Trophoblast cell (in vitro differentiated cells and primary cell): ENCODE measurements around the gene COPZ2.
"Not testable (repeated sequence)": the region's sequence is repeated elsewhere in the genome, so short reads cannot be mapped to it uniquely, and the experiment has no call there.

Experiments
- DNase-seq, 2 donors: peaks; one replicate each; pipeline ENCODE4 v3.0.0-alpha.2; 2016
- H2AFZ ChIP-seq: 2 replicates; pipeline ENCODE4 v1.6.1; 2013; ENCODE audit warnings: low read length, moderate library complexity, mild to moderate bottlenecking; ENCODE audit not compliant: insufficient read depth, poor library complexity
- H2AK5ac ChIP-seq: 2 replicates; pipeline ENCODE4 v1.6.1; 2013; ENCODE audit warnings: mild to moderate bottlenecking, low read length
- H2BK120ac ChIP-seq: 2 replicates; pipeline ENCODE4 v1.6.1; 2013; ENCODE audit warnings: low read length, mild to moderate bottlenecking, moderate library complexity; ENCODE audit not compliant: insufficient read depth, poor library complexity
- H2BK12ac ChIP-seq: 2 replicates; pipeline ENCODE4 v1.6.1; 2013; ENCODE audit warnings: mild to moderate bottlenecking, low read length, moderate library complexity
- H2BK5ac ChIP-seq: 2 replicates; pipeline ENCODE4 v1.6.1; 2013; ENCODE audit warnings: low read length, low read depth, moderate library complexity, mild to moderate bottlenecking; ENCODE audit not compliant: poor library complexity
- H3K14ac ChIP-seq: 2 replicates; pipeline ENCODE4 v1.6.1; 2013; ENCODE audit warnings: mild to moderate bottlenecking, low read length
- H3K18ac ChIP-seq: 2 replicates; pipeline ENCODE4 v1.6.1; 2013; ENCODE audit warnings: mild to moderate bottlenecking, low read length
- H3K23ac ChIP-seq: 2 replicates; pipeline ENCODE4 v1.6.1; 2013; ENCODE audit warnings: low read length
- H3K27ac ChIP-seq: 2 replicates; pipeline ENCODE4 v1.5.1; 2013; ENCODE audit warnings: low read depth, mild to moderate bottlenecking, inconsistent platforms, low read length, moderate library complexity
- H3K27me3 ChIP-seq: 2 replicates; pipeline ENCODE4 v1.6.1; 2013; ENCODE audit warnings: inconsistent platforms, mild to moderate bottlenecking, low read length, moderate library complexity; ENCODE audit not compliant: insufficient read depth
- H3K36me3 ChIP-seq, 2 experiments: 1 replicate in 1 of 2; 2 replicates in 1 of 2; pipeline ENCODE4 v1.6.1; 2013; ENCODE audit warnings: low read length in 2 of 2, mild to moderate bottlenecking in 2 of 2, moderate library complexity in 1 of 2; ENCODE audit not compliant: insufficient read depth in 2 of 2, control insufficient read depth in 1 of 2
- H3K4ac ChIP-seq: 2 replicates; pipeline ENCODE4 v1.6.1; 2013; ENCODE audit warnings: low read depth, mild to moderate bottlenecking, low read length, moderate library complexity
- H3K4me1 ChIP-seq, 2 experiments: 1 replicate in 1 of 2; 2 replicates in 1 of 2; pipeline ENCODE4 v1.6.1; 2013; ENCODE audit warnings: low read length in 2 of 2, mild to moderate bottlenecking in 2 of 2, moderate library complexity in 1 of 2; ENCODE audit not compliant: insufficient read depth in 2 of 2, control insufficient read depth in 1 of 2
- H3K4me2 ChIP-seq: 2 replicates; pipeline ENCODE4 v1.6.1; 2013; ENCODE audit warnings: inconsistent platforms, mild to moderate bottlenecking, low read length, moderate library complexity
- H3K4me3 ChIP-seq: 2 replicates; pipeline ENCODE4 v1.5.1; 2013; ENCODE audit warnings: mild to moderate bottlenecking, low read depth, low read length, inconsistent platforms
- H3K79me1 ChIP-seq: one replicate; pipeline ENCODE4 v1.6.1; 2013; ENCODE audit warnings: low read length
- H3K79me2 ChIP-seq: 2 replicates; pipeline ENCODE4 v1.6.1; 2013; ENCODE audit warnings: low read length, mild to moderate bottlenecking; ENCODE audit not compliant: control insufficient read depth, insufficient read depth, poor library complexity
- H3K9ac ChIP-seq: 2 replicates; pipeline ENCODE4 v1.6.1; 2013; ENCODE audit warnings: mild to moderate bottlenecking, low read length
- H3K9me3 ChIP-seq: 2 replicates; pipeline ENCODE4 v1.6.1; 2013; ENCODE audit warnings: low read depth, mild to moderate bottlenecking, control low read depth, inconsistent platforms, low read length; ENCODE audit not compliant: insufficient read depth
- H4K12ac ChIP-seq: 2 replicates; pipeline ENCODE4 v1.6.1; 2013; ENCODE audit warnings: low read depth, mild to moderate bottlenecking, low read length, moderate library complexity
- H4K8ac ChIP-seq: 2 replicates; pipeline ENCODE4 v1.6.1; 2013; ENCODE audit warnings: low read depth, mild to moderate bottlenecking, low read length, moderate library complexity
- H4K91ac ChIP-seq: one replicate; pipeline ENCODE4 v1.6.1; 2013; ENCODE audit warnings: low read depth, mild to moderate bottlenecking, low read length, moderate library complexity
- WGBS: extraction: QIAGEN DNeasy Blood & Tissue Kit; methylation state at CpG from one replicate; pipeline ENCODE4 v1.1.7; 2013; ENCODE audit warnings: missing lambda C conversion rate; ENCODE audit not compliant: insufficient read length, insufficient coverage; ENCODE audit errors: extremely low coverage; 5-methylcytosine and 5-hydroxymethylcytosine counted together

Gene COPZ2

DNA sequence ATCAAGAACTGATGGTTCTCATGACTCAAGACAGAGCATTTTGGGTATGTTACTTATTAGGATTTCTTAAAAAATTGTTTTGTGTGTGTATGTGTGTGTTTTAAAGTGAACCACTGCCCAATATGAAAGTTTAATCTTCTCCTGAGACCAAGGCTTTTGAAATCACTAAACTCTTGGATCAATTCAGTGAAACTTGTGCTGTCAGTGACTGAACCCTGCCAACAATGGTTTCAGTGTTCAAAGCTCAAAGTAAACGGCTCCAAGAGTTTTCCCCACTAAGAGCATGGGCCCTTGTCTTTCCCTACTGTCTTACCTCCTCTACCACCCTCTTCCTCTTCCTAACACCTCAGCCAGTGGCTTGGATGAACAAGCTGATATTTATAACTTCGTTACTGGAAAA, 32.6 kb upstream of the COPZ2 start:
- Histone ChIP-seq H2BK12ac (no peak overlapping the region), H3K79me1 (no peaks in the 10 kb centered on the region), H2AFZ (no peak overlapping the region), H3K4me2 (no peak overlapping the region), H3K79me2 (no peaks in the 10 kb centered on the region), H4K8ac (no peak overlapping the region), H3K36me3 (peaks cover 34 to 42% of the 10 kb centered on the region in 2 experiments), H3K4me3 (no peak overlapping the region), H3K27me3 (no peaks in the 10 kb centered on the region), H3K9ac (no peak overlapping the region), H4K12ac (no peak overlapping the region), H3K27ac (no peak overlapping the region), H3K14ac (no peak overlapping the region), H3K9me3 (no peaks in the 10 kb centered on the region), H2BK120ac (no peak overlapping the region), H2BK5ac (no peak overlapping the region), H3K4me1 (no peaks in the 10 kb centered on the region), H3K18ac (no peak overlapping the region), H4K91ac (no peak overlapping the region), H3K23ac (no peak overlapping the region), H3K4ac (no peak overlapping the region), H2AK5ac (no peak overlapping the region)
- WGBS, result no CpG with 5 or more reads among the region's 2 CpGs
- DNase-seq, result no peak

DNA sequence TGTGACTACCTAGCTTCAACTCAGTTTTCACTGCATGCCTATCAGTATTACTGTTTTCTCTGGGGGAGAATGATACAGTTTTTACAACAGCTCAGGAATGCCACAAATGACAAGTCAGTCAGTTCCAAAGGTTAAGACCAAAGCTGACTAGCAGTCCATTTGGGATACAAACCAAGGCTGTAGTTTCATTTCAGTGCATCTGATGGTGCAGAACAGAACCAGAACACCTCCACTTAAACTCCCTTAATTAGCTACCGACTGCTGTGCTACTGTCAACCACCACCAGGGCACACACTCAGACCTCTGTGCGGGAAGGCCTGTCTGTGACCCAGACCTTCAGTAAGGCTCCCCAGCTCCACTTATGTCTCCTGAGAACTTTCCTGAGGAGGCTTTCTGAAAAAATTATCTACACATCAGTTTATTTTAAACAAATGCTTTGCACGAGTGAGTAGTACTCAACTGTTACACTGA, 30.9 kb upstream of the COPZ2 start:
- peak in 1 of 2 donors; percentile 45 for DNase-seq
- H3K4me3 ChIP-seq, result no peak overlapping the region
- no peak overlapping the region for H2BK120ac ChIP-seq
- H2AK5ac ChIP-seq, result no peak overlapping the region
- H3K23ac ChIP-seq, result no peak overlapping the region
- no CpG with 5 or more reads among the region's 3 CpGs for WGBS
- no peaks in the 10 kb centered on the region for H3K27me3 ChIP-seq
- H3K18ac ChIP-seq, result no peak overlapping the region
- H2BK5ac ChIP-seq, result no peak overlapping the region
- H3K9me3 ChIP-seq, result no peaks in the 10 kb centered on the region
- H3K36me3 ChIP-seq, result peaks cover 29 to 42% of the 10 kb centered on the region in 2 experiments
- no peak overlapping the region for H4K8ac ChIP-seq
- no peaks in the 10 kb centered on the region for H3K79me1 ChIP-seq
- H3K4me1 ChIP-seq, result no peaks in the 10 kb centered on the region
- H4K12ac ChIP-seq, result no peak overlapping the region
- no peak overlapping the region for H3K14ac ChIP-seq
- H3K9ac ChIP-seq, result no peak overlapping the region
- H2AFZ ChIP-seq, result no peak overlapping the region
- no peak overlapping the region for H3K4ac ChIP-seq
- H3K27ac ChIP-seq, result no peak overlapping the region
- H3K79me2 ChIP-seq, result no peaks in the 10 kb centered on the region
- H2BK12ac ChIP-seq, result no peak overlapping the region
- no peak overlapping the region for H3K4me2 ChIP-seq
- no peak overlapping the region for H4K91ac ChIP-seq

DNA sequence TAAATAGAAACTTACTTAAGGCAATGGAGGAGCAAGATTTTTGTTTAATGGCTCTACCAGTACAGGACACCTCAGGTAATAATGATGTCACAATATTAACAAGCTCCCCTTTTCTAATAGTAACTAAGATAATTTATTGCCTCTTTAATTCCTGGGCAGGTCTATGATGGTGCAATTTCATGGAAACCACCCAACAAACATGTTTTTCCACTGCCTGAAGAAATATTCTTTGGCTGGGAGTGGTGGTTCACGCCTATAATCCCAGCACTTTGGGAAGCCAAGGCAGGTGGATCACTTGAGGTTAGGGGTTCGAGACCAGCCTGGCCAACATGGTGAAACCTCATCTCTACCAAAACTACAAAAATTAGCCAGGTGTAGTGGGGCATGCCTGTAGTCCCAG, 30.2 kb upstream of the COPZ2 start:
- H3K4me2 ChIP-seq, H2BK12ac ChIP-seq, H3K4ac ChIP-seq, H3K23ac ChIP-seq, H3K79me2 ChIP-seq, H3K27ac ChIP-seq, H3K14ac ChIP-seq, H2AFZ ChIP-seq, H3K9me3 ChIP-seq, H4K12ac ChIP-seq, H4K91ac ChIP-seq, H4K8ac ChIP-seq, H3K4me1 ChIP-seq, H3K4me3 ChIP-seq, H2AK5ac ChIP-seq, H3K18ac ChIP-seq, H3K27me3 ChIP-seq, H2BK120ac ChIP-seq, H3K79me1 ChIP-seq, H2BK5ac ChIP-seq, H3K9ac ChIP-seq: not testable (repeated sequence)
- no CpG with 5 or more reads among the region's 2 CpGs for WGBS
- peaks cover 25 to 38% of the 10 kb centered on the region in 2 experiments for H3K36me3 ChIP-seq
- DNase-seq, result peak in 1 of 2 donors; percentile 33

DNA sequence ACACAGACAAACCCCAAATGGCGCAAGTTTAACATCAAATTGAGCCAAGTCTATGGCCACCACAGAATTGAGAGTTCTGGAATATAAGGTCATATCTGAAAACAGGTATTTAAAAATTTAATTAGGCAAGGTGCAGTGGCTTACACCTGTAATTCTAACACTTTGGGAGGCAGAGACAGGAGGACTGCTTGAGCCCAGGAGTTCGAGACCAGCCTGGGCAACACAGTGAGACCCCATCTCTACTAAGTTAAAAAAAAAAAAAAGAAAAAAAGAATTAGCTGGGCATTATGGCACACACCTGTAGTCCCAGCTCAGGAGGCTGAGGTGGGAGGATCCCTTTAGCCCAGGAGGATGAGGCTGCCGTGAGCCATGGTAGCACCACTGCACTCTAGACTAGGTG, 29.6 kb upstream of the COPZ2 start:
- H3K4me2 ChIP-seq, result no peak overlapping the region
- H3K14ac ChIP-seq, result no peak overlapping the region
- no peak overlapping the region for H2BK5ac ChIP-seq
- H4K8ac ChIP-seq, result no peak overlapping the region
- WGBS, result no CpG with 5 or more reads among the region's 3 CpGs
- no peak overlapping the region for H2AK5ac ChIP-seq
- H2BK12ac ChIP-seq, result no peak overlapping the region
- H3K79me2 ChIP-seq, result no peaks in the 10 kb centered on the region
- no peak for DNase-seq
- H3K4me3 ChIP-seq, result no peak overlapping the region
- no peak overlapping the region for H3K27ac ChIP-seq
- H2BK120ac ChIP-seq, result no peak overlapping the region
- peaks cover 22 to 38% of the 10 kb centered on the region in 2 experiments for H3K36me3 ChIP-seq
- no peak overlapping the region for H2AFZ ChIP-seq
- H3K4me1 ChIP-seq, result no peaks in the 10 kb centered on the region
- no peaks in the 10 kb centered on the region for H3K9me3 ChIP-seq
- no peak overlapping the region for H3K23ac ChIP-seq
- no peak overlapping the region for H4K12ac ChIP-seq
- no peaks in the 10 kb centered on the region for H3K27me3 ChIP-seq
- H3K4ac ChIP-seq, result no peak overlapping the region
- H3K9ac ChIP-seq, result no peak overlapping the region
- no peaks in the 10 kb centered on the region for H3K79me1 ChIP-seq
- H4K91ac ChIP-seq, result no peak overlapping the region
- H3K18ac ChIP-seq, result no peak overlapping the region
